Kidney glomerular epithelial cell (primary cell): ENCODE measurements around the gene VSX2.

Source experiments
- DNase-seq: peaks from one replicate; lab custom pipeline; 2025; lab: John Stamatoyannopoulos, UW

The VSX2 gene

GRCh38 chr14:74302152-74302628 lies 62.9 kb downstream of the VSX2 start:
- peak; percentile 70 for DNase-seq

GRCh38 chr14:74302634-74303569 lies 63.7 kb downstream of the VSX2 start, which contains the start of gene ABCD4:
TSS of gene ABCD4 (minus strand) at chr14:74302934. CDS start at chr14:74302912, 22 bp downstream.
- peak; percentile 85 for DNase-seq

GRCh38 chr14:74308695-74309094 lies 69.4 kb downstream of the VSX2 start:
- no peak for DNase-seq

GRCh38 chr14:74309125-74310022 lies 70.1 kb downstream of the VSX2 start:
- DNase-seq: no peak

GRCh38 chr14:74312161-74312560 lies 72.9 kb downstream of the VSX2 start:
- DNase-seq: no peak
